CD4-positive, alpha-beta T cell treated with Interleukin-15 for 1 hour (primary cell): ENCODE measurements around the gene GTF3C1.
"Not testable (repeated sequence)": the region's sequence is repeated elsewhere in the genome, so short reads cannot be mapped to it uniquely, and the experiment has no call there.

Source experiments
- DNase-seq: peaks from one replicate; pipeline ENCODE4 v3.0.0-alpha.2; 2020

GTF3C1 gene, protein sequence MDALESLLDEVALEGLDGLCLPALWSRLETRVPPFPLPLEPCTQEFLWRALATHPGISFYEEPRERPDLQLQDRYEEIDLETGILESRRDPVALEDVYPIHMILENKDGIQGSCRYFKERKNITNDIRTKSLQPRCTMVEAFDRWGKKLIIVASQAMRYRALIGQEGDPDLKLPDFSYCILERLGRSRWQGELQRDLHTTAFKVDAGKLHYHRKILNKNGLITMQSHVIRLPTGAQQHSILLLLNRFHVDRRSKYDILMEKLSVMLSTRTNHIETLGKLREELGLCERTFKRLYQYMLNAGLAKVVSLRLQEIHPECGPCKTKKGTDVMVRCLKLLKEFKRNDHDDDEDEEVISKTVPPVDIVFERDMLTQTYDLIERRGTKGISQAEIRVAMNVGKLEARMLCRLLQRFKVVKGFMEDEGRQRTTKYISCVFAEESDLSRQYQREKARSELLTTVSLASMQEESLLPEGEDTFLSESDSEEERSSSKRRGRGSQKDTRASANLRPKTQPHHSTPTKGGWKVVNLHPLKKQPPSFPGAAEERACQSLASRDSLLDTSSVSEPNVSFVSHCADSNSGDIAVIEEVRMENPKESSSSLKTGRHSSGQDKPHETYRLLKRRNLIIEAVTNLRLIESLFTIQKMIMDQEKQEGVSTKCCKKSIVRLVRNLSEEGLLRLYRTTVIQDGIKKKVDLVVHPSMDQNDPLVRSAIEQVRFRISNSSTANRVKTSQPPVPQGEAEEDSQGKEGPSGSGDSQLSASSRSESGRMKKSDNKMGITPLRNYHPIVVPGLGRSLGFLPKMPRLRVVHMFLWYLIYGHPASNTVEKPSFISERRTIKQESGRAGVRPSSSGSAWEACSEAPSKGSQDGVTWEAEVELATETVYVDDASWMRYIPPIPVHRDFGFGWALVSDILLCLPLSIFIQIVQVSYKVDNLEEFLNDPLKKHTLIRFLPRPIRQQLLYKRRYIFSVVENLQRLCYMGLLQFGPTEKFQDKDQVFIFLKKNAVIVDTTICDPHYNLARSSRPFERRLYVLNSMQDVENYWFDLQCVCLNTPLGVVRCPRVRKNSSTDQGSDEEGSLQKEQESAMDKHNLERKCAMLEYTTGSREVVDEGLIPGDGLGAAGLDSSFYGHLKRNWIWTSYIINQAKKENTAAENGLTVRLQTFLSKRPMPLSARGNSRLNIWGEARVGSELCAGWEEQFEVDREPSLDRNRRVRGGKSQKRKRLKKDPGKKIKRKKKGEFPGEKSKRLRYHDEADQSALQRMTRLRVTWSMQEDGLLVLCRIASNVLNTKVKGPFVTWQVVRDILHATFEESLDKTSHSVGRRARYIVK (N-terminal part only)

GRCh38 chr16:27549746-27550581 lies at the start of gene GTF3C1, which contains the start of gene KATNIP:
Gene GTF3C1, minus strand, starts transcription at chr16:27549913. Its CDS starts 23 bp downstream, at chr16:27549890.
Gene KATNIP, plus strand, starts transcription at chr16:27550144. Its CDS starts 27 bp downstream, at chr16:27550171.
- peak; percentile 99 for DNase-seq

GRCh38 chr16:27598931-27599565 lies 49.3 kb upstream of the GTF3C1 start:
- DNase-seq, result no peak

DNA sequence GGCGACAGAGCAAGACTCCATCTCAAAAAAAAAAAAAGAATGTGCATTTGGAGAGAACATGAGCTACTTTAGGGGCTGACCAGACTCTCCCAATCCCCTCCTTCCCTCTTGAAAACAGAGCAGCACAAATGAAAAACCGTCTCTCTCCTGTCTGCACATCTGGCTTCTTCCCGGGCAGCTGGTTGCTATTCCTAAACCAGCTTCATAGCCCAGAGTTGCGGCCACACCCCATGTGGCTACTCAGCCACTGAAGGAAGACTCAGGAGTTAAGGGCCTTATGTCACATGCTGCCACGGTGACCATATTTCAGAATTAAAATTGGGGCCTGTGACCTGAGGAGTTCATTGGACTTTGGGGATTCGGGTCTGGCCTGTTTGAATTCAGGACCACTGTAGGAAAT lies 48.5 kb upstream of the GTF3C1 start:
- DNase-seq, result no peak

- DNase-seq, result no peak
Measured at GRCh38 chr16:27597361-27597760, 47.6 kb upstream of the GTF3C1 start.

GRCh38 chr16:27596411-27596810 lies 46.7 kb upstream of the GTF3C1 start:
- no peak for DNase-seq

GRCh38 chr16:27595993-27596392 lies 46.3 kb upstream of the GTF3C1 start:
- DNase-seq, result no peak

DNA sequence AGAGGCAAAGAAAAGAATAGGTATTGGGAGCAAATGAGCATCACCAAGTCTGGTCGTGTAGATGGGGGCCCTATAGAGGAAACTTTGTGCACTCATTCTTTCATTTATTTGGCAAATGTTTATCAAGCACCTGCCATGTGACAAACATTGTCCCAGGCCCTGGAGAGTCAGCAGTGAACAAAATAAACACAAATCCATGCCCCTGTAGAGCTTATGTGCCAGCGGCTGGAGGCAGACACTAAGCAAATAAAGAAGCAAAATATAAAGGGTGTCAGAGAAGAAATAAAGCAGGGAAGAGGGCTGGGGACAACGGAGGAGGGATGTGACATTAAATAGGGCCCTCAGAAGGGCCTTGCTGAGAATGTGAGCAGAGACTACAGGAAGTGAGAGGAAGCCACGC lies 45.8 kb upstream of the GTF3C1 start:
- DNase-seq, result no peak

- DNase-seq, result no peak
Measured at GRCh38 chr16:27591837-27592236, 42.1 kb upstream of the GTF3C1 start.

DNA sequence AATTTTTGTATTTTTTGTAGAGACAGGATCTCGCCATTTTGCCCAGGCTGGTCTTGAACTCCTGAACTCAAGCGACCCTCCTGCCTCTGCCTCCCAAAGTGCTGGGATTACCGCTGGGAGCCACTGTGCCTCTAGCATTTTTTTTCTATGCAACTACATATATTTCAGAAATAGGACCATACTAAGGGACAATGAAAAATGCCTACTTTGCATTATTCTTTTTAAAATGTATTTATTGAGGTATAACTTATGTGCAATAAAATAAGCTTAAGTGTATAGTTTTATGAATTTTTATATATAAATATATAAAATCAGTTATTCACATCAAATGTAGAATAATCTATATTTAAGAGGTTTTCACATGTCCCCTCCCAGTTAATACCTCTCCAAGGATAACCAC lies 38.3 kb upstream of the GTF3C1 start:
- no peak for DNase-seq

DNA sequence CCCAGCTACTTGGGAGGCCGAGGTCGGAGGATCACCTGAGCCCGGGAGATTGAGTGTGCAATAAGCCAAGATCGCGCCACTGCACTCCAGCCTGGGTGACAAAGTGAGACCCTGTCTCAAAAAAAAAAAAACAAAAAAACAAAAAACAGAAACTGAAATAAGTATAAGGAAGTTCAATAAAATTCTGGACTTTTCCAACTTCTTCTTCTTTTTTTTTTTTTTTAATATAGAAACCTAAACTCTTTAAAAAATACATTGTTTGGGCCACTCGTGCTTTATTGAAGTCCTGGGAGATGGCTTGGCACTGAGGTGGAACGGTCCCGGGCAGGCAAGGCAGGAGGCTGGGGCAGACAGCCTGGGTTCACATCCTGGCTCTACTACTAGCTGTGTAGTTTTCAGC lies 37.0 kb upstream of the GTF3C1 start:
- DNase-seq, result no peak

DNA sequence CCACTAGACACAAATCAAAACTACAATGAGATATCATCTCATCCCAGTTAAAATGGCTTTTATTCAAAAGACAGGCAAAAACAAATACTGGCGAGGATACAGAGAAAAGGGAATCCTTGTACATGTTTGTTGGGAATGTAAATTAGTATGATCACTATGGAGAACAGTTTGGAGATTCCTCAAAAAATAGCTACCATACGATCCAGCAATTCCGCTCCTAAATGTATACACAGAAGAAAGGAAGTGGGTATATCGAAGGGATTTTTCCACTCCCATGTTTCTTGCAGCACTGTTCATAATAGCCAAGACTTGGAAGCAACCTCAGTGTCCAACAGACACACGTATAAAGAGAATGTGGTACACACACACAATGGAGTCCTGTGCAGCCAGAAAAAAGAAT lies 35.5 kb upstream of the GTF3C1 start:
- no peak for DNase-seq

GRCh38 chr16:27583634-27584033 lies 33.9 kb upstream of the GTF3C1 start:
- DNase-seq, result no peak

GRCh38 chr16:27582883-27583282 lies 33.2 kb upstream of the GTF3C1 start:
- DNase-seq, result no peak

GRCh38 chr16:27579087-27579980 lies 29.6 kb upstream of the GTF3C1 start:
- no peak for DNase-seq

DNA sequence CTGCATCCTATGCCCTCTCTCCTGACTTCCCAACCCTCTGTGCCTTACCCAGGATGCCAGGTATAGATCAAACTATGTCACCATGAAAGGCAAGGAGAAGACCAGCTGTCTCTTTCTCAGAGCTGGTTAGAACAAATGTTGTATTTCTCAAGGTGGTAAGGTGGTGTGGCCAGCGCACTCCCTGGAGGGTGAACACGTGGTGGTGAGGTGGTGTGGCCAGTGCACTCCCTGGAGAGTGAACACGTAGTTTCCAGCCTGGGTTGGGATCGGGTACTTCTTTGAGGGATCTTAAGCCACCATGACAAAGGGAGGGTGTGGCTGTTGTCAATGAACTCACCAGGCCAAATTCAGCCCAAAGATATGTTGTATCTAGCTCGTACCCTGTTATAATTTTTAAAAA lies 27.0 kb upstream of the GTF3C1 start:
- DNase-seq, result no peak

DNA sequence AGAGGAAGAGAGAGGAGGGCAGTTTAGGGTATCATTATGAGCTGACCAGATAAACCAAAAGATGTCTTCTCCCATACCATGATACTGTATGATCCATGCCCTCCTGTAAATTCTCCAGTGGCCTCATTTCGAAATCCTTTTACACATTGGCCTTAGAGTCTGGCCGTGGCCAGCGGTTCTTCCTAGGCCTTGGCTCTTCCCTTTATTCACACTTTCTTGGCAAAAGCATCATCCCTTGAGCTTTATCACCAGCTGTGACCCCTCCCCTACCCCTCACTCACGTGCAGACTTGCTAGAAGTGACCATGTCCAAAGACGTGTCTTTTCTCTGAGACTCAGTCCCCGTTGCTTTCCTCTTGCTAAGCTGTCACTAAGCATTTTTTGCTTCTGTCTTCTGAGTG lies 23.0 kb upstream of the GTF3C1 start:
- DNase-seq, result no peak

- DNase-seq, result no peak
Measured at GRCh38 chr16:27571433-27572326, 22.0 kb upstream of the GTF3C1 start.

- not testable (repeated sequence) for DNase-seq
Measured at GRCh38 chr16:27570986-27571385, 21.3 kb upstream of the GTF3C1 start.

- no peak for DNase-seq
Measured at GRCh38 chr16:27568077-27568476, 18.4 kb upstream of the GTF3C1 start.
